ENCODE measurements around the gene ANKRD44. TPM values are rescaled to one million over a fixed set of nuclear protein-coding genes. Genes with fewer than 3 reads are reported as not detected.

ANKRD44 gene
- total and polyA plus RNA-seq, 2 of the 8 experiments (the other 6 are each of a cell fraction or from before 2014, with no cell fraction given): 1.2 to 1.3 TPM

DNA sequence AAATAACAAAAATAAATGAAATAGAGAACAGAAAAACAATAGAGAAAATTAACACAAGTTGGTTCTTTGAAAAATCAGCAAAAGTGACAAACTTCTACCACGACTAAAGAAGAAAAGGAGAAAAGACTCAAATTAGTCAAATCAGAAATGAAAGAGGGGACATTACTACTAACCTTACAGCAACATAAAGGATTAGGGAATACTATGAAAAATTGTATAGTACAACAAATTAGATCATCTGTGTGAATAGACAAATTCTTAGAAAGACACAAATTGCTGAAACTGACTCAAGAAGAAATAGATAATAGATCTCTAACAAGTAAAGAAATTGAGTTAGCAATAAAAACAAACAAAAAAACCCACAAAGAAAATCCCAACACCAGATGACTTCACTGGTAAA, 335.6 kb downstream of the ANKRD44 start (continued):
- TF ChIP-seq CHD2 (IDR thresholded peaks at IDR 0.05; ENCODE audit: low read length): no peak
- no peak for TF ChIP-seq CBX5 (IDR thresholded peaks at IDR 0.05; ENCODE audit: low read depth, low read length)
- no peak for TF ChIP-seq TCF12 (IDR thresholded peaks at IDR 0.05; ENCODE audit: low read depth, low read length)
- TF ChIP-seq TAF1 (IDR thresholded peaks at IDR 0.05; ENCODE audit: low read depth, low read length): no peak
- TF ChIP-seq, protein P1, sequence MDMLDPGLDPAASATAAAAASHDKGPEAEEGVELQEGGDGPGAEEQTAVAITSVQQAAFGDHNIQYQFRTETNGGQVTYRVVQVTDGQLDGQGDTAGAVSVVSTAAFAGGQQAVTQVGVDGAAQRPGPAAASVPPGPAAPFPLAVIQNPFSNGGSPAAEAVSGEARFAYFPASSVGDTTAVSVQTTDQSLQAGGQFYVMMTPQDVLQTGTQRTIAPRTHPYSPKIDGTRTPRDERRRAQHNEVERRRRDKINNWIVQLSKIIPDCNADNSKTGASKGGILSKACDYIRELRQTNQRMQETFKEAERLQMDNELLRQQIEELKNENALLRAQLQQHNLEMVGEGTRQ (IDR thresholded peaks at IDR 0.05; ENCODE audit: low read length): no peak
- TF ChIP-seq KDM1A (IDR thresholded peaks at IDR 0.05; ENCODE audit: borderline replicate concordance, low read length): no peak
- no peak for TF ChIP-seq NRF1 (IDR thresholded peaks at IDR 0.05; ENCODE audit: low read depth, low read length)

Data from H1 (cell line).